GM19467 (cell line): ENCODE measurements around the gene SLC16A11.
"Not testable (repeated sequence)": the region's sequence is repeated elsewhere in the genome, so short reads cannot be mapped to it uniquely, and the experiment has no call there.

Experiments used
- ATAC-seq: cut with Tn5 transposase; IDR thresholded peaks from one replicate; pipeline ENCODE4 v1.9.1; 2021; ENCODE audit warnings: mild to moderate bottlenecking, moderate library complexity; ENCODE audit not compliant: unreplicated experiment

SLC16A11 gene

GRCh38 chr17:7043497-7044198 lies at the start of gene SLC16A11:
Gene SLC16A11 (minus strand): TSS chr17:7044092. CDS start chr17:7043513, 579 bp downstream.
- no peak for ATAC-seq

- ATAC-seq, result not testable (repeated sequence)
Observed at GRCh38 chr17:7091311-7092005, 47.6 kb upstream of the SLC16A11 start.

- ATAC-seq, result not testable (repeated sequence)
Observed at GRCh38 chr17:7089570-7089969, 45.7 kb upstream of the SLC16A11 start.

- not testable (repeated sequence) for ATAC-seq
Observed at GRCh38 chr17:7088442-7088841, 44.5 kb upstream of the SLC16A11 start.

GRCh38 chr17:7084088-7084487 lies 40.2 kb upstream of the SLC16A11 start:
- no peak for ATAC-seq

- ATAC-seq, result no peak
Observed at GRCh38 chr17:7083592-7083991, 39.7 kb upstream of the SLC16A11 start.

- ATAC-seq, result no peak
Observed at GRCh38 chr17:7081341-7082062, 37.6 kb upstream of the SLC16A11 start.

GRCh38 chr17:7080456-7081041 lies 36.7 kb upstream of the SLC16A11 start:
- no peak for ATAC-seq

GRCh38 chr17:7079581-7080455 lies 35.9 kb upstream of the SLC16A11 start, which contains the start of gene CLEC10A:
Gene CLEC10A (minus strand): TSS chr17:7080251. CDS start chr17:7078812, 1,439 bp downstream.
- no peak for ATAC-seq

- no peak for ATAC-seq
Observed at GRCh38 chr17:7078711-7079110, 34.8 kb upstream of the SLC16A11 start.

- ATAC-seq, result no peak
Observed at GRCh38 chr17:7077911-7078546, 34.1 kb upstream of the SLC16A11 start.

GRCh38 chr17:7074931-7075330 lies 31.0 kb upstream of the SLC16A11 start:
- ATAC-seq, result no peak

GRCh38 chr17:7072406-7072805 lies 28.5 kb upstream of the SLC16A11 start:
- no peak for ATAC-seq

GRCh38 chr17:7070712-7071111 lies 26.8 kb upstream of the SLC16A11 start:
- no peak for ATAC-seq

GRCh38 chr17:7068268-7068667 lies 24.4 kb upstream of the SLC16A11 start:
- no peak for ATAC-seq

- ATAC-seq, result no peak
Observed at GRCh38 chr17:7067198-7067597, 23.3 kb upstream of the SLC16A11 start.

GRCh38 chr17:7064261-7064660 lies 20.4 kb upstream of the SLC16A11 start:
- ATAC-seq, result no peak

GRCh38 chr17:7063518-7064094 lies 19.7 kb upstream of the SLC16A11 start:
- no peak for ATAC-seq

GRCh38 chr17:7060165-7060891 lies 16.4 kb upstream of the SLC16A11 start:
- no peak for ATAC-seq
